Activated CD4-positive, alpha-beta T cell treated with anti-CD3 and anti-CD28 coated beads, Interleukin-10, Interleukin-2, amounts not matched to agents 100 ng/mL and 50 ng/mL, durations not matched to agents 16 hours and 8 hours (primary cell): ENCODE measurements around the gene OR13C9.
"Not testable (repeated sequence)": the region's sequence is repeated elsewhere in the genome, so short reads cannot be mapped to it uniquely, and the experiment has no call there.

Source experiments
- DNase-seq: peaks from one replicate; pipeline ENCODE4 v3.0.0-alpha.2; 2020

OR13C9 gene, protein sequence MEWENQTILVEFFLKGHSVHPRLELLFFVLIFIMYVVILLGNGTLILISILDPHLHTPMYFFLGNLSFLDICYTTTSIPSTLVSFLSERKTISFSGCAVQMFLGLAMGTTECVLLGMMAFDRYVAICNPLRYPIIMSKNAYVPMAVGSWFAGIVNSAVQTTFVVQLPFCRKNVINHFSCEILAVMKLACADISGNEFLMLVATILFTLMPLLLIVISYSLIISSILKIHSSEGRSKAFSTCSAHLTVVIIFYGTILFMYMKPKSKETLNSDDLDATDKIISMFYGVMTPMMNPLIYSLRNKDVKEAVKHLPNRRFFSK

GRCh38 chr9:104618104-104618503 lies at the start of gene OR13C9:
OR13C9 (minus strand) TSS chr9:104618204; CDS start chr9:104618204, 0 bp downstream.
- DNase-seq, result no peak

DNA sequence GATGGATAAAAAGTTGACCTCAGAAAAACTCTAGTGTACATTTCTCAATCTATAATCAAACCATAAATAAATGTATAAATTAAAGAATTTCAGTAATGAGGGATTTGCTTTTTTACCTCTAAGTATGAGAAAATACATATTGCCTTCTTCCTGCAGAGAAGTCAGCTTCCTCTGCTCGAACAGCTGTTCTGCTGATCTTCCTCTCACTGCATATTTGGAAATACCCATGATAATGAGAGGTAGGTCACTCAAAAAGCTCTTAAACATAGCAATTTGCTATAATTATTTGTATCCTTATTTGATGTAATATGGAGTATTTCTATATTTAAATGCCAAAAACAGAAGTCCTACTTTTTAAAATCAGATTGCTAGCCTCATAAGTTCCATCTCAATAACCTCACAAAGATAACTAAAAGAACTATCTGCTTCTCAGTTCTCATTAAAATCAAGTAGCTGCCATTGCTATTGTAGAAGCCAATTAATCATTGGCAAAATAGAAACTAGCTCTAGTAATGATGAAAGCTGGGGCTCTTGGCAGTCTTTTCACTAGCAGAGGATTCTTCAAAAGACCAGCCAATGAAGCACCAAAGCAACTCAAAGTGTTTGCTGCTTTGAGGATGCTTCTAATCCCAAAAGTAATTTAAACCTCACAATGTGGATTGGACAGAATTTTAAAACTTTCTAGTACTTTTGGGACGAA lies 40.6 kb upstream of the OR13C9 start:
- no peak for DNase-seq

DNA sequence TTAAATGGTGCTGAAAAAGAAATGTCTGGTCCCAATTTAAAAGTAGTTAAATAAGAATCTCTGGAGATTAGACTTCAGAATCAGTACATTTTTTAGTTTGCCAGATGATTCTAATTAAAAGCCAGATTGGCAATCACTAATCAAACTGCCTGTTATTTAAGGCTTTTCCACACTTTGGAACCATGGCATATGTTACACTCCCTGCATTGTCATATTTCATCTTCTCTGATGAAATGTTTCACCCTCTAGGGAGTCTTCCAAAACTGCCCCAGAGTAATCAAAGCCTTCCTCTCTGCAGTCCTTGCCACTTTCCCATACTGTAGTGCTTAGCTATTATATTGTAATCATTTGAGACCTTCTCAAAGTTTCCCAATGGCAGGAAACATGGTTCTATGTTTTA lies 17.5 kb upstream of the OR13C9 start:
- DNase-seq, result no peak

GRCh38 chr9:104633976-104634520 lies 16.0 kb upstream of the OR13C9 start:
- DNase-seq, result no peak

- DNase-seq, result not testable (repeated sequence)
Measured at GRCh38 chr9:104625964-104626363, 8.0 kb upstream of the OR13C9 start.

GRCh38 chr9:104617418-104617817 lies 586 bp downstream of the OR13C9 start:
- no peak for DNase-seq

- DNase-seq, result no peak
Measured at GRCh38 chr9:104611213-104611612, 6.8 kb downstream of the OR13C9 start.

GRCh38 chr9:104608336-104608735 lies 9.7 kb downstream of the OR13C9 start:
- no peak for DNase-seq

DNA sequence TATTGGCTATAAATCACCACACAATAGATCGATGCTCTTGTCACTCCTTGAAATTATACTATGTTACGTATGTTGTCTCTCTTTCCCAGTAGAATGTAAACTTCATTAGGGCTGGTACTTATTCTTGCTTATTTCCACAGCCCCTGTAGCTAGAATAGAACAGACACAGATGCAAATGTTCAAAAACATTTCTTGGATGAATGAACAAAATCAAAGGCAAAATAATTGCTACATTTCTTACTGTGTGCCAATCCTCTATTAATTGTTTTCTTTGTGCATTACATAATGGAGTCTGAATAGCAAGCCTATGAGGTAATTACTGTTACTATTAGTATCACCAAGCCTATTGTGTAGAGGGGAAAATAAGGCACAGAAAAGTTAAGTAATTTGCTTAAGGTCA lies 11.9 kb downstream of the OR13C9 start:
- no peak for DNase-seq

- DNase-seq, result not testable (repeated sequence)
Measured at GRCh38 chr9:104605527-104605926, 12.5 kb downstream of the OR13C9 start, which contains the start of gene OR13C2. OR13C2 (minus strand) TSS chr9:104605627; CDS start chr9:104605627, 0 bp downstream.

DNA sequence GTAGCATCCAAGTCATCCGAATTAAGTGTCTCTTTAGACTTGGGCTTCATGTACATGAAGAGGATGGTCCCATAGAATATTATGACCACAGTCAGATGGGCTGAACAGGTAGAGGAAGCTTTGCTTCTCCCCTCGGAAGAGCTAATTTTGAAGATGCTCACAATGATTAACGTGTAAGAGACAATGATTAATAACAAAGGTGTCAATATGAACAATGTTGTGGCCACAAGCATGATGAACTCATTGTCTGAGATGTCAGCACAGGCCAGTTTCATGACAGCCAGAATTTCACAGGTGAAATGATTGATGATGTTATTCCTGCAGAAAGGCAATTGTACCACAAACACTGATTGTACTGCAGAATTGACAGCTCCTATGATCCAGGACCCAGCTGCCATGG lies 13.2 kb downstream of the OR13C9 start:
- DNase-seq, result no peak

GRCh38 chr9:104599313-104599712 lies 18.7 kb downstream of the OR13C9 start, which contains the start of gene OR13C5:
OR13C5 (minus strand) TSS chr9:104599413; CDS start chr9:104599413, 0 bp downstream.
- not testable (repeated sequence) for DNase-seq

DNA sequence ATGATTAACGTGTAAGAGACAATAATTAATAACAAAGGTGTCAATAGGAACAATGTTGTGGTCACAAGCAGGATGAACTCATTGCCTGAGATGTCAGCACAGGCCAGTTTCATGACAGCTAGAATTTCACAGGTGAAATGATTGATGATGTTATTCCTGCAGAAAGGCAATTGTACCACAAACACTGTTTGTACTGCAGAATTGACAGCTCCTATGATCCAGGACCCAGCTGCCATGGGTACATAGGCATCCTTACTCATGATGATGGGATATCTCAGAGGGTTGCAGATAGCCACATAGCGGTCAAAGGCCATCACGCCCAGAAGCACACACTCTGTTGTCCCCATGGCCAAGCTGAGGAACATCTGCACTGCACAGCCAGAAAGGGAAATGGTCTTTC lies 19.3 kb downstream of the OR13C9 start:
- not testable (repeated sequence) for DNase-seq

GRCh38 chr9:104589626-104590025 lies 28.4 kb downstream of the OR13C9 start:
- DNase-seq, result no peak

GRCh38 chr9:104586496-104587180 lies 31.4 kb downstream of the OR13C9 start:
- no peak for DNase-seq

DNA sequence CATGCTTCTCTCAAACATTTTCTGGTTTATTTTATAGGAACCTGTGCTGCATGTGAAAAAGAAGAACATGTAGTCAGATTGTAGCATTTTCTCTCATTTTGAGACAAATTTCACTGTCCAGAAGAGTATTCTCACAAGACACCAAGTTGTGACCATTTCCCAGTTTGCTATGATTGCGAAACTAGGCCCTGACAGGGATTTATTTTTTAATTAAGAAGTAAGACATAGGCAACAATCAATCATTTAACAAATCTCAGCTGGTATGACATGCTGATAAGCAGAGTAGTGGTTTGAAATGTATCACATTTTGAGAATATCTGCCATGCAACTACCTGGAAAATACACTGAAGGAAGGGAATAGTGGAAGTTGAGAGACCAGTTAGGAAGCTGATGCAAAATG lies 37.4 kb downstream of the OR13C9 start:
- DNase-seq, result no peak

- DNase-seq, result no peak
Measured at GRCh38 chr9:104577263-104577662, 40.7 kb downstream of the OR13C9 start.

GRCh38 chr9:104575456-104575855 lies 42.5 kb downstream of the OR13C9 start:
- no peak for DNase-seq

- no peak for DNase-seq
Measured at GRCh38 chr9:104572612-104573011, 45.4 kb downstream of the OR13C9 start.

GRCh38 chr9:104568868-104569267 lies 49.1 kb downstream of the OR13C9 start, which contains the start of gene OR13C8:
OR13C8 (plus strand) TSS chr9:104569168; CDS start chr9:104569168, 0 bp downstream.
- no peak for DNase-seq
